ENCODE results near the gene VIPR2.
"Not testable (repeated sequence)": the region's sequence is repeated elsewhere in the genome, so short reads cannot be mapped to it uniquely, and the experiment has no call there.

DNA sequence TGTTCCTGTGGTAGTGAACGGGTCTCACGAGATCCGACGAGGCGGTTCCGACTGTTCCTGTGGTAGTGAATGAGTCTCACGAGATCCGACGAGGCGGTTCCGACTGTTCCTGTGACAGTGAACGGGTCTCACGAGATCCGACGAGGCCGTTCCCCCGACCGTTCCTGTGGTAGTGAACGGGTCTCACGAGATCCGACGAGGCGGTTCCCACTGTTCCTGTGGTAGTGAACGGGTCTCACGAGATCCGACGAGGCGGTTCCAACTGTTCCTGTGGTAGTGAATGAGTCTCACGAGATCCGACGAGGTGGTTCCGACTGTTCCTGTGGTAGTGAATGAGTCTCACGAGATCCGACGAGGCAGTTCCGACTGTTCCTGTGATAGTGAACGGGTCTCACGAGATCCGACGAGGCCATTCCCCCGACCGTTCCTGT is 43.0 kb downstream of the VIPR2 start:
- TF ChIP-seq, protein P1, sequence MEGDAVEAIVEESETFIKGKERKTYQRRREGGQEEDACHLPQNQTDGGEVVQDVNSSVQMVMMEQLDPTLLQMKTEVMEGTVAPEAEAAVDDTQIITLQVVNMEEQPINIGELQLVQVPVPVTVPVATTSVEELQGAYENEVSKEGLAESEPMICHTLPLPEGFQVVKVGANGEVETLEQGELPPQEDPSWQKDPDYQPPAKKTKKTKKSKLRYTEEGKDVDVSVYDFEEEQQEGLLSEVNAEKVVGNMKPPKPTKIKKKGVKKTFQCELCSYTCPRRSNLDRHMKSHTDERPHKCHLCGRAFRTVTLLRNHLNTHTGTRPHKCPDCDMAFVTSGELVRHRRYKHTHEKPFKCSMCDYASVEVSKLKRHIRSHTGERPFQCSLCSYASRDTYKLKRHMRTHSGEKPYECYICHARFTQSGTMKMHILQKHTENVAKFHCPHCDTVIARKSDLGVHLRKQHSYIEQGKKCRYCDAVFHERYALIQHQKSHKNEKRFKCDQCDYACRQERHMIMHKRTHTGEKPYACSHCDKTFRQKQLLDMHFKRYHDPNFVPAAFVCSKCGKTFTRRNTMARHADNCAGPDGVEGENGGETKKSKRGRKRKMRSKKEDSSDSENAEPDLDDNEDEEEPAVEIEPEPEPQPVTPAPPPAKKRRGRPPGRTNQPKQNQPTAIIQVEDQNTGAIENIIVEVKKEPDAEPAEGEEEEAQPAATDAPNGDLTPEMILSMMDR (IDR thresholded peaks at IDR 0.05) = not testable (repeated sequence)
- not testable (repeated sequence) for TF ChIP-seq POLR2A (IDR thresholded peaks at IDR 0.05)
